ENCODE data around the gene GOLGA1. TPM values are rescaled to one million over a fixed set of nuclear protein-coding genes. Genes with fewer than 3 reads are reported as not detected.

GOLGA1 gene
- polyA plus RNA-seq, 1 of the 3 experiments (the other 2 are of a cell fraction) = 10.0 TPM

DNA sequence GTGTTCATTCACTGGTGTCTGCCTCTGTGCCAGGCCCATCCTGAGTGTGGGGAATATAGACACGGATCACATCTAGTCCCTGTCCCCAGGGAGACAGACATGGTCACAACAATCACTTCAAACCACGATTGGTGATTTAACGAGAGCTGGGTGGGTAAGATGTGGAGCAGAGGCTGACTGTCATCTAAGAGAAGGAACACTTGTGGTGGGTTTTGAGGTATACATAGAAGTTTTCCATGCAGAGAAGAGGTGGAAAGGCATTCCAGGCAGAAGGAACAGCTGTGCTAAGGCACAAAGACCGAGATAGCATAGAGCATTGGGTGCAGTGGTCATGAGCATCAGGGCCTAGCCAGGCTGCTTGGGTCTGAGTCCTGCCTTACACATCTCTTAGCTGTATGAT lies 110.3 kb downstream of the GOLGA1 start:
- no peak for DNase-seq
- H3K36me3 ChIP-seq (replicated peaks in 1 of 2; ENCODE audit: control insufficient read depth in 1 of 2, insufficient read depth in 2 of 2, low read length in 1 of 2) = no peaks in the 10 kb centered on the region
- no peak overlapping the region for H2AFZ ChIP-seq (ENCODE audit: low read depth)
- no peaks in the 10 kb centered on the region for H4K20me1 ChIP-seq (ENCODE audit: insufficient read depth)
- TF ChIP-seq EZH2phosphoT487 (IDR thresholded peaks at IDR 0.05; ENCODE audit: borderline replicate concordance, low read depth) (no peak), RCOR1 (IDR thresholded peaks at IDR 0.05; ENCODE audit: low read length) (no peak), ELF1 (IDR thresholded peaks at IDR 0.05) (no peak), FOXM1 (IDR thresholded peaks at IDR 0.05; ENCODE audit: low read depth) (no peak)
- TF ChIP-seq, protein P1, sequence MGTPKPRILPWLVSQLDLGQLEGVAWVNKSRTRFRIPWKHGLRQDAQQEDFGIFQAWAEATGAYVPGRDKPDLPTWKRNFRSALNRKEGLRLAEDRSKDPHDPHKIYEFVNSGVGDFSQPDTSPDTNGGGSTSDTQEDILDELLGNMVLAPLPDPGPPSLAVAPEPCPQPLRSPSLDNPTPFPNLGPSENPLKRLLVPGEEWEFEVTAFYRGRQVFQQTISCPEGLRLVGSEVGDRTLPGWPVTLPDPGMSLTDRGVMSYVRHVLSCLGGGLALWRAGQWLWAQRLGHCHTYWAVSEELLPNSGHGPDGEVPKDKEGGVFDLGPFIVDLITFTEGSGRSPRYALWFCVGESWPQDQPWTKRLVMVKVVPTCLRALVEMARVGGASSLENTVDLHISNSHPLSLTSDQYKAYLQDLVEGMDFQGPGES (IDR thresholded peaks at IDR 0.05; ENCODE audit: low read depth, low read length) = no peak
- no peaks in the 10 kb centered on the region for H3K9me3 ChIP-seq
- H3K79me2 ChIP-seq (ENCODE audit: insufficient read depth) = no peaks in the 10 kb centered on the region
- no peak overlapping the region for H3K4me2 ChIP-seq
- H3K9ac ChIP-seq = no peak overlapping the region
- no peak overlapping the region for H3K4me3 ChIP-seq (ENCODE audit: low read depth in 2 of 2, low read length in 1 of 2)
- 67% methylated on average over 4 of the region's 4 CpGs for WGBS (ENCODE audit: low lambda C conversion rate)
- ChIA-PET CTCF (interaction anchor here (4.1 to 20.2 kb wide), 2 partner anchors 10 to 23 kb away, joined by 18 to 353 read pairs; partner anchors contain the start of gene WDR38), POLR2A (no interaction called here)
- H3K27ac ChIP-seq (ENCODE audit: low read depth in 2 of 2, low read length in 1 of 2) = no peak overlapping the region
- peaks cover 11 to 21% of the 10 kb centered on the region in 2 experiments; a peak in 3 of 4 replicates for H3K4me1 ChIP-seq (ENCODE audit: control insufficient read depth in 1 of 2, insufficient read depth in 2 of 2, low read depth in 1 of 2, low read length in 1 of 2)
- H3K27me3 ChIP-seq (ENCODE audit: insufficient read depth) = no peaks in the 10 kb centered on the region
- H3F3A ChIP-seq (replicated peaks; ENCODE audit: insufficient read depth) = peaks cover 25% of the 10 kb centered on the region
- H3K9me2 ChIP-seq = no peaks in the 10 kb centered on the region

DNA sequence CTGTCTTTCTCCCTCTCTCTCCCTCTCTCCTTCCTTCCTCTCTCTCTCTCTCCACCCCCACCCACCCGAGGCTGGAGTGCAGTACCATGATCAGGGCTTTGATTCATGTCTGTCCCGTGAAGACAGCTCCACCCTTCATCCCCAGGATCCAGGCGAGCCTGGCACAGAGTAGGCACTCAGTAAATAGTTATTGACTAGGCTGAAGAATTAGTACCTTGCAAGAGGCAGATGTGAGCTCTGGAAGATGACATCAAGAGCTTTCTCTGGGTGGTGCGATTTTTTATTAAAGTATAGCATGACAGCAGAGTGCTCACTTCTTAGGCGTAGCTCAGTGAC lies 111.6 kb downstream of the GOLGA1 start:
- CTCF ChIA-PET = interaction anchor here (1.0 to 20.2 kb wide), 4 partner anchors 10 to 57 kb away, joined by 3 to 353 read pairs (median 14); partner anchors contain the start of gene WDR38
- no peak for TF ChIP-seq MXI1 (IDR thresholded peaks at IDR 0.05; ENCODE audit: low read depth, low read length)
- no peak for TF ChIP-seq GABPA (IDR thresholded peaks at IDR 0.05; ENCODE audit: low read depth)
- no peak for TF ChIP-seq YY1 (IDR thresholded peaks at IDR 0.05; ENCODE audit: low read depth)
- no peak for TF ChIP-seq TCF12 (IDR thresholded peaks at IDR 0.05)
- TF ChIP-seq TEAD4 (IDR thresholded peaks at IDR 0.05; ENCODE audit: borderline replicate concordance, insufficient read depth) = no peak
- TF ChIP-seq, protein P2, sequence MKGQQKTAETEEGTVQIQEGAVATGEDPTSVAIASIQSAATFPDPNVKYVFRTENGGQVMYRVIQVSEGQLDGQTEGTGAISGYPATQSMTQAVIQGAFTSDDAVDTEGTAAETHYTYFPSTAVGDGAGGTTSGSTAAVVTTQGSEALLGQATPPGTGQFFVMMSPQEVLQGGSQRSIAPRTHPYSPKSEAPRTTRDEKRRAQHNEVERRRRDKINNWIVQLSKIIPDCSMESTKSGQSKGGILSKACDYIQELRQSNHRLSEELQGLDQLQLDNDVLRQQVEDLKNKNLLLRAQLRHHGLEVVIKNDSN (IDR thresholded peaks at IDR 0.05; ENCODE audit: borderline replicate concordance, low read depth) = no peak
- TF ChIP-seq, protein P3, sequence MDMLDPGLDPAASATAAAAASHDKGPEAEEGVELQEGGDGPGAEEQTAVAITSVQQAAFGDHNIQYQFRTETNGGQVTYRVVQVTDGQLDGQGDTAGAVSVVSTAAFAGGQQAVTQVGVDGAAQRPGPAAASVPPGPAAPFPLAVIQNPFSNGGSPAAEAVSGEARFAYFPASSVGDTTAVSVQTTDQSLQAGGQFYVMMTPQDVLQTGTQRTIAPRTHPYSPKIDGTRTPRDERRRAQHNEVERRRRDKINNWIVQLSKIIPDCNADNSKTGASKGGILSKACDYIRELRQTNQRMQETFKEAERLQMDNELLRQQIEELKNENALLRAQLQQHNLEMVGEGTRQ (IDR thresholded peaks at IDR 0.05; ENCODE audit: borderline replicate concordance, low read depth, low read length) = no peak
- TF ChIP-seq, protein P1 (IDR thresholded peaks at IDR 0.05; ENCODE audit: low read depth, low read length) = no peak
- TF ChIP-seq RXRA (IDR thresholded peaks at IDR 0.05; ENCODE audit: borderline replicate concordance, low read depth) = no peak
- TF ChIP-seq MEF2A (IDR thresholded peaks at IDR 0.05; ENCODE audit: borderline replicate concordance, low read depth) = no peak
- no peak for TF ChIP-seq RFX5 (IDR thresholded peaks at IDR 0.05; ENCODE audit: low read length)
- TF ChIP-seq, protein P4, sequence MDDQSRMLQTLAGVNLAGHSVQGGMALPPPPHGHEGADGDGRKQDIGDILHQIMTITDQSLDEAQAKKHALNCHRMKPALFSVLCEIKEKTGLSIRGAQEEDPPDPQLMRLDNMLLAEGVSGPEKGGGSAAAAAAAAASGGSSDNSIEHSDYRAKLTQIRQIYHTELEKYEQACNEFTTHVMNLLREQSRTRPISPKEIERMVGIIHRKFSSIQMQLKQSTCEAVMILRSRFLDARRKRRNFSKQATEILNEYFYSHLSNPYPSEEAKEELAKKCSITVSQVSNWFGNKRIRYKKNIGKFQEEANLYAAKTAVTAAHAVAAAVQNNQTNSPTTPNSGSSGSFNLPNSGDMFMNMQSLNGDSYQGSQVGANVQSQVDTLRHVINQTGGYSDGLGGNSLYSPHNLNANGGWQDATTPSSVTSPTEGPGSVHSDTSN (IDR thresholded peaks at IDR 0.05) = no peak
- no peak for TF ChIP-seq SMC3 (IDR thresholded peaks at IDR 0.05; ENCODE audit: low read depth, low read length)
- no peak for TF ChIP-seq NFIC (IDR thresholded peaks at IDR 0.05; ENCODE audit: borderline replicate concordance)
- TF ChIP-seq JUND (IDR thresholded peaks at IDR 0.05) = no peak
- TF ChIP-seq ELF1 (IDR thresholded peaks at IDR 0.05) = no peak
- TF ChIP-seq EZH2phosphoT487 (IDR thresholded peaks at IDR 0.05; ENCODE audit: borderline replicate concordance, low read depth) = no peak
- TF ChIP-seq FOXJ3 (CRISPR knock-in tag; IDR thresholded peaks at IDR 0.05) = no peak
- no peak for TF ChIP-seq POLR2AphosphoS5 (IDR thresholded peaks at IDR 0.05; ENCODE audit: low read depth, low read length)
- TF ChIP-seq GATA2 (CRISPR knock-in tag; IDR thresholded peaks at IDR 0.05) = no peak
- Histone ChIP-seq H3K4me1 (ENCODE audit: control insufficient read depth in 1 of 2, insufficient read depth in 2 of 2, low read depth in 1 of 2, low read length in 1 of 2) (peaks cover 0 to 8% of the 10 kb centered on the region in 2 experiments; a peak in 2 of 4 replicates), H3K9ac (no peak overlapping the region), H3K27me3 (ENCODE audit: insufficient read depth) (no peaks in the 10 kb centered on the region), H3K9me3 (no peaks in the 10 kb centered on the region), H3K79me2 (ENCODE audit: insufficient read depth) (no peaks in the 10 kb centered on the region), H3K4me2 (no peak overlapping the region), H3K27ac (ENCODE audit: low read depth in 2 of 2, low read length in 1 of 2) (no peak overlapping the region), H2AFZ (ENCODE audit: low read depth) (no peak overlapping the region), H3K36me3 (replicated peaks in 1 of 2; ENCODE audit: control insufficient read depth in 1 of 2, insufficient read depth in 2 of 2, low read length in 1 of 2) (no peaks in the 10 kb centered on the region), H4K20me1 (ENCODE audit: insufficient read depth) (no peaks in the 10 kb centered on the region), H3K4me3 (ENCODE audit: low read depth in 2 of 2, low read length in 1 of 2) (no peak overlapping the region), H3K9me2 (no peaks in the 10 kb centered on the region), H3F3A (replicated peaks; ENCODE audit: insufficient read depth) (peaks cover 14% of the 10 kb centered on the region)
- POLR2A ChIA-PET = no interaction called here
- WGBS (ENCODE audit: low lambda C conversion rate) = 41% methylated on average over 5 of the region's 5 CpGs
- no peak for DNase-seq
